ENCODE results near the gene CASR.

- TF ChIP-seq CTCF (IDR thresholded peaks at IDR 0.05) (no peak), POLR2A (IDR thresholded peaks at IDR 0.05) (no peak)
Observed at GRCh38 chr3:122198966-122199365, 15.5 kb downstream of the CASR start.

Measured in heart left ventricle (tissue), 13 donors.